ENCODE measurements around the gene SFXN3. TPM values are rescaled to one million over a fixed set of nuclear protein-coding genes. Genes with fewer than 3 reads are reported as not detected.

The SFXN3 gene
- total RNA-seq, 1 donor from 2014 or later: 46.5 TPM

DNA sequence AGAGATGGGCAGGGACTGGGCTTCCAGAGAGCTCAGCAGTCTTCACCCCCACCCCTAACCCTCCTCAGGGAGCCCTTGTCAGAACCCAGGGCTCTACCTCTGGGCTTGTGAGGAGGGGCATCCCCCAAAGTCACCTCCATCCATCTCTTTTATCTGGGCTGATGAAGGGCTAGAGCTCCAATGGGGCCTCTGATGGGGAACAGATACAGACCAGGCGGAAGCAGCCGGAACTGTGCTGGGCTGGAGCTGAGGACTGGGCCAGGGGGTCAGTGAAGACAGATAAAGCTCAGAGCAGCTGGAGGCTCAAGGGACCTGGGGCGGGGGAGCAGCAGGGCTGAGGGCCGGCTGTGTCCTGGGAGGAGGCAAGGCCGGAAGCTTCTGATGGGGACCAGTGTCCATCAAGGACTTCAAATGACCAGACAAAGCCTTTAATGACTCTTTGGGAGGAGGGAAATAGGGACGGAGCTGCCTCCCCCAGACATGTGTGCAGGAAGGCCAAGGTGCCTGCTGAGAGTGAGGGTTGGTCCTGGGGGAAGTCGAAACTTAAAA, 40.9 kb downstream of the SFXN3 start:
- no peak for DNase-seq (ENCODE audit: low spot score)

DNA sequence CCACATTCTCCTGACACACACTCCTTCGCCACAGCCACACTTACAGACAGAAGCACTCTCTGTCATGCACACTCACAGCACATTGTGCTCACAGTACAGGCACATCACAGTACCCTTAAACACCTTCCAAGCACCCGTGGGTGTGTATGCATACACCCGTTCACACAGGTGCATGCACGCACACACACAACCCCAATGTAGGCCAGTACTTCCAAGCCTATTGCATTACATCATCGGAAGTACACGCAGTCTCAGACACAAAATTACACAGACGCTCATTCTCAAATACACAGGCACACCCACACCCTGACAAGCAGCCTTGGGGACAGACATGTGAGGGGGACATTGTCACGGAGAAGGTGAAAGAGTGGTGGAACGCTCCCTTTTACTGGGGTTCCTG, 41.9 kb downstream of the SFXN3 start:
- DNase-seq (ENCODE audit: low spot score): no peak

- no peak for DNase-seq (ENCODE audit: low spot score)
These were observed 42.6 kb downstream of the SFXN3 start for GRCh38 chr10:101073631-101074030.

DNA sequence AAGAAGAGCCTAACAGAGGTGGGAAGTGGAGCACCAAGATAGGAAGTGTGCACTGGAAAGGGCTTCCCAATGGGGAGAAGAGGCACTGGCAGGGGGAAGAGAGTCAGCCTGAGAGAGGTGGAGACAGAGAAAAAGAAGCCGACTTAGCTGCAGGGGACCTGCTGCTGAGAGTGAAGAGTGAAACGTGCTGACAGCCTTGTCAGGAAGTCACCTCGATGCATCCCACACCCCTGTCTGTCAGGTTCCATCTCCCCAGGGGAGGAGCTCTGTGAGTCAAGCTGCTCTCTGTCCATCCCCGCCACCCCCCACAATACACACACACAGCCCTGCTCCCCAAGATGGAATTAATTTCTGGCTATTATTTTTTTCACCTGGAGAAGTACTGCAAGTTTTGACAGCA, 44.7 kb downstream of the SFXN3 start:
- no peak for DNase-seq (ENCODE audit: low spot score)

- DNase-seq (ENCODE audit: low spot score): no peak
These were observed 45.6 kb downstream of the SFXN3 start for GRCh38 chr10:101076630-101077029.

DNA sequence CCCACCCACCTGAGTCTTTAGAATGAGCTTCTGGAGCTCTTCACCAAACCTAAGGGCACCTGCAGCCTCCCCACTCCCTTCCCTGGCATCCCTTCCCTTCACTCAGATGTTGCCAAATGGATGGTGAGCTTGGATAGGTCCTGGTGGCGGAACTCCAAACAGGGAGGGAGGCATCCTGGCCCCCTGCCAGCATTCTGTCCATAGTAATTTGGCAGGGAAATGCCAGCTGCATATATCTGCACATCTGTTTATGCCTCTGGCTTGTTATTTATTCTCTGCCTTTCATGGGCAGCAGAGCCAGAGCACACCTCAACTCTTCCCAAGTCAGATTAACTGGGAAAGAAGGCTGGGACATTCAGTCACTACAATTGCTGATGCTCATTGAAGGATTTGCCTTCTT, 48.8 kb downstream of the SFXN3 start:
- no peak for DNase-seq (ENCODE audit: low spot score)

DNA sequence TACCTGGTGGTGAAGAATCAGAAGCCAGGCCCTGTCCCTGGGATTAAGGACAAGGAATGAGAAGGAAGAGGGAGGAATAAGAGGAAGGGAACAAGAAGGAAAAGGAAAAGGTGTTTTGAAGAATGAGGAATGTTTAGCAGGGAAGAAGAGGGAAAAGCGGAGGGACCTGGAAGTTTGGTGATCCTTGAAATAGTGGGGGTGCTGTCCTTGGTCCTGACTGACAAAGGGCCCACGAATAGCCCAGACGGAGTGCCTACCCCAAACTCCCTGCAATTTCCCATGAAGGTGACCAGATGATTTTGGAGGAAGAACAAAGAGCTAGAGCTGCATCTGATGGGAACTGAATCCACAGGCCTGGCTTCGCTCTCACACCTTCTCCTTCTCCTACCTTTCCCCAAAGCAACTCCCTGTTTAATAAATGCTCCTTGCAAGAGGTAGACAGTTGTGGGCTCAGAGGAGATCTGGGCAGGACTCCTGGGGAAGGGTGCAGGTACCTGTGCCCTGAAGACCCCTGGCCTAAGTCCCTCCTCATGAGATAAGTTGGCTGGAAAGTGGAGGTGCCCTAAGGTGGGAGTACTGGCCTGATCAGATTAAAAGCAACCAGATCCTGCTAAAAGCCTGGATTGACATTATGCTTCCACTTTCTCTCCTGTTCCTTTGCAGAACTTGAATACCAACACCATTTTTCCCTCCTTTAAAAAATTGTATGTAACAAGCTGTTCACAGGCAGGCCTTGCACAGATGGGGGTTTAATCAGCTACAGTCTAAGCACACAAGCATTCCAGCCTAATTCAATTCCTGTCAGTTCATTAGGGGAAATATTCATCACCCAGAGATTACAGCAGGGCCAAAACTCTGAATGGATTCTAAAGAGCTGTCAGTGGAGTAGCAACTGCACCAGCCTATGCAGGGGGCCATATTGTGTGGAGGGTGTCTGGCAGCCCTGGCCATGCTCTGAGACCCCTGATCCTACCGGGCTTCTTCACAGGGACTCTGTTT, 50.2 kb downstream of the SFXN3 start:
- no peak for DNase-seq (ENCODE audit: low spot score)

GRCh38 chr10:101085846-101086245, 54.8 kb downstream of the SFXN3 start:
- DNase-seq (ENCODE audit: low spot score): no peak

- DNase-seq (ENCODE audit: low spot score): no peak
These were observed 56.3 kb downstream of the SFXN3 start for GRCh38 chr10:101087376-101087775.

GRCh38 chr10:101087965-101088364, 56.9 kb downstream of the SFXN3 start:
- no peak for DNase-seq (ENCODE audit: low spot score)

- no peak for DNase-seq (ENCODE audit: low spot score)
These were observed 58.7 kb downstream of the SFXN3 start for GRCh38 chr10:101089520-101090299.

DNA sequence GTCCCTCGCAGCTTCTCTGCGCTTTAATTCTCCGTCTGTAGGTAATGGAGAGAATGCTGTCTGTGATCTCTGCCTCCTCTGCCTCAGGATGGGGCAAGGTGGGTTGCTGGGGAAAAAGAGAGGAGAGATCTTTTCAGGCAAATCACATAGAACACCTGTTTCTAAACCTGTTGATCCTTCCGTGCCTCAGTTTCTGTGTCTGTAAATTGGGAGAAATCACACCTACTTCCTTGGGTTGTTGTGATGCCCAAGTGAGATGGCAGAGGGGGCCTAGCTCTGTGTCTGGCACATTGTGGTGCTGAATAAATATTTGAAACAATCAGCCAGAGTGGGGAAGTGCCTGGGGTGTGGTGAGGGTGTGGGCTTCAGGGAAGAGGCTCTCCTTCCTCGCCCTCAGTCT, 59.6 kb downstream of the SFXN3 start:
- DNase-seq (ENCODE audit: low spot score): no peak

Other genes starting within 250 kb of the SFXN3 start
- 18.4 TPM for gene SLF2, start 118.3 kb upstream of the SFXN3 start, total RNA-seq
- gene SEMA4G, start 61.7 kb upstream of the SFXN3 start, total RNA-seq: 1.4 TPM
- 61.7 TPM for gene MRPL43, start 43.7 kb upstream of the SFXN3 start, total RNA-seq
- 7.5 TPM for gene TWNK, start 43.7 kb upstream of the SFXN3 start, total RNA-seq
- 102 TPM for gene LZTS2, start 31.4 kb upstream of the SFXN3 start, total RNA-seq
- gene PDZD7, start 105 bp upstream of the SFXN3 start, total RNA-seq: 0.55 TPM
- gene KAZALD1, start 30.8 kb downstream of the SFXN3 start, total RNA-seq: 1.9 TPM
- not detected for gene TLX1, start 100.1 kb downstream of the SFXN3 start, total RNA-seq
- 0.10 TPM for gene LBX1, start 198.2 kb downstream of the SFXN3 start, total RNA-seq

Data from mesenteric fat pad (tissue), 1 donor.